ENCODE data around the gene XPNPEP1. TPM values are rescaled to one million over a fixed set of nuclear protein-coding genes. Genes with fewer than 3 reads are reported as not detected.

XPNPEP1 gene
- total and polyA plus RNA-seq, 2 of the 4 experiments (the other 2 are of a cell fraction), result 164 to 311 TPM

- no peak overlapping the region for H4K91ac ChIP-seq (ENCODE audit: insufficient read depth, low read depth, low read length)
- no peak overlapping the region for H3K4me3 ChIP-seq (ENCODE audit: insufficient read depth, low read depth, low read length)
- H2AFZ ChIP-seq (replicated peaks; ENCODE audit: low read length, poor library complexity), result no peak overlapping the region
- no CpG with 5 or more reads among the region's 4 CpGs for WGBS, 2 experiments (ENCODE audit: extremely low coverage in 2 of 2, insufficient read length in 1 of 2)
- H3K23ac ChIP-seq (ENCODE audit: low read depth, low read length), result no peak overlapping the region
- no peaks in the 10 kb centered on the region for H3K4me1 ChIP-seq (ENCODE audit: control insufficient read depth, insufficient read depth, low read length)
- ChIA-PET CTCF (interaction anchor here (1.1 kb wide), 1 partner anchor 62 kb away, joined by 4 read pairs; no protein-coding TSS in a partner anchor), POLR2A (ENCODE audit: unreplicated experiment) (no interaction called here)
- no peak overlapping the region for H2BK5ac ChIP-seq (ENCODE audit: low read depth, low read length, poor library complexity, severe bottlenecking)
- no peak overlapping the region for H3K4me2 ChIP-seq (ENCODE audit: low read depth, low read length)
- TF ChIP-seq CEBPB (IDR thresholded peaks at IDR 0.05; ENCODE audit: low read depth, low read length) (no peak), SMC3 (IDR thresholded peaks at IDR 0.05; ENCODE audit: low read depth, low read length) (no peak), MAFK (IDR thresholded peaks at IDR 0.05; ENCODE audit: low read depth, low read length) (no peak), CHD1 (IDR thresholded peaks at IDR 0.05; ENCODE audit: low read depth, low read length) (no peak), POLR2A (IDR thresholded peaks at IDR 0.05; ENCODE audit: low read depth, low read length) (no peak), RAD21 (IDR thresholded peaks at IDR 0.05; ENCODE audit: low read length) (no peak), BHLHE40 (IDR thresholded peaks at IDR 0.05; ENCODE audit: low read depth, low read length) (no peak)
- ATAC-seq (ENCODE audit: low read depth) (no peak), DNase-seq (no peak)
- no peak overlapping the region for H2AK5ac ChIP-seq (ENCODE audit: low read depth, low read length)
- no peaks in the 10 kb centered on the region for H4K20me1 ChIP-seq (ENCODE audit: insufficient read depth, low read length)
- no peaks in the 10 kb centered on the region for H3K27me3 ChIP-seq (ENCODE audit: control insufficient read depth, insufficient read depth, low read length)
- no peaks in the 10 kb centered on the region for H3K36me3 ChIP-seq (ENCODE audit: control insufficient read depth, insufficient read depth, low read length)
- no peak overlapping the region for H2BK20ac ChIP-seq (ENCODE audit: low read depth, low read length)
- no peak overlapping the region for H2BK120ac ChIP-seq (ENCODE audit: low read depth, low read length)
- H3K14ac ChIP-seq (replicated peaks; ENCODE audit: low read depth, low read length), result no peak overlapping the region
- H3K9me3 ChIP-seq (ENCODE audit: control insufficient read depth, insufficient read depth, low read length), result no peaks in the 10 kb centered on the region
- no peaks in the 10 kb centered on the region for H3K9me1 ChIP-seq (ENCODE audit: insufficient read depth, low read length)
- H3K9ac ChIP-seq (ENCODE audit: low read depth, low read length), result no peak overlapping the region
- intact Hi-C loops (cut with micrococcal nuclease) (no loop called here), dilution Hi-C loops (cut with HindIII; ENCODE audit: low sequenced_read_pairs, unreplicated experiment) (no loop called here), in situ Hi-C loops (cut with MboI; ENCODE audit: low sequenced_read_pairs) (no loop called here)
- no peak overlapping the region for H4K8ac ChIP-seq (ENCODE audit: low read depth in 2 of 2, low read length in 2 of 2)
- H3K27ac ChIP-seq (ENCODE audit: insufficient read depth, low read length), result no peak overlapping the region
- H3K56ac ChIP-seq (ENCODE audit: extremely low read depth, insufficient read depth, low read length), result no peak overlapping the region
- no peak overlapping the region for H3K4ac ChIP-seq (ENCODE audit: low read depth, low read length)
- no peaks in the 10 kb centered on the region for H3K79me1 ChIP-seq (ENCODE audit: low read depth in 1 of 2, low read length in 2 of 2)
- no TSS peak for BruUV-seq (replicated peaks)
- no peak overlapping the region for H3K18ac ChIP-seq (ENCODE audit: low read depth, low read length)
- no peak overlapping the region for H4K5ac ChIP-seq (ENCODE audit: low read depth, low read length)
- H2AK9ac ChIP-seq (replicated peaks; ENCODE audit: low read depth, low read length, poor library complexity), result no peak overlapping the region
- no peak overlapping the region for H2BK15ac ChIP-seq (ENCODE audit: low read depth, low read length)
These were observed 22.3 kb upstream of the XPNPEP1 start for GRCh38 chr10:109945473-109946177.

Data from IMR-90 (cell line).